Caco-2 (cell line): ENCODE data around the gene PTAFR. TPM values are rescaled to one million over a fixed set of nuclear protein-coding genes. Genes with fewer than 3 reads are reported as not detected.

ENCODE experiments used
- BruUV-seq: library from RNA; stranded (reverse); fragments of 400-500 nt; replicated peaks from 2 replicates; lab custom pipeline; 2021; lab: Mats Ljungman, UMichigan
- CTCF ChIA-PET: fragments of 300-600 bp; sonication (Branson Sonifier 250); formaldehyde crosslinking; loops from one replicate; lab custom pipeline; 2022; ENCODE audit warnings: antibody characterized with exemption; lab: Charles Lee
- POLR2A ChIA-PET: fragments of 300-600 bp; sonication (Branson Sonifier 250); formaldehyde crosslinking; loops from one replicate; lab custom pipeline; 2022; ENCODE audit warnings: antibody characterized with exemption; lab: Charles Lee
- DNase-seq, 2 experiments: peaks; one replicate each; pipeline versions ENCODE4 v3.0.0 to v3.0.0-alpha.2; 2020 to 2022
- H3K27me3 ChIP-seq: replicated peaks from 2 replicates; pipeline ENCODE4 v1.6.0; 2011; ENCODE audit warnings: low read length; ENCODE audit not compliant: control insufficient read depth, insufficient read depth
- H3K36me3 ChIP-seq: 2 replicates; pipeline ENCODE4 v1.5.1; 2011; ENCODE audit warnings: low read length; ENCODE audit not compliant: control insufficient read depth, insufficient read depth
- H3K4me1 ChIP-seq: fragments of 250-450 bp; sonication (Bioruptor Pico); 2 replicates; pipeline ENCODE4 v1.5.1; 2020; ENCODE audit warnings: mild to moderate bottlenecking
- H3K4me3 ChIP-seq: 2 replicates; pipeline ENCODE4 v1.5.1; 2011; ENCODE audit warnings: low read depth, mild to moderate bottlenecking, control low read depth, low read length
- H3K9me3 ChIP-seq: fragments of 250-450 bp; sonication (Bioruptor Pico); 2 replicates; pipeline ENCODE4 v1.5.1; 2020; ENCODE audit warnings: mild to moderate bottlenecking, moderate library complexity
- H3K27ac Mint-ChIP-seq: one replicate; pipeline ENCODE4 v1.8.0; 2022; ENCODE audit warnings: mixed read lengths; ENCODE audit not compliant: unreplicated experiment
- H3K27me3 Mint-ChIP-seq: one replicate; pipeline ENCODE4 v1.8.0; 2022; ENCODE audit warnings: mixed read lengths; ENCODE audit not compliant: insufficient read depth, unreplicated experiment
- H3K36me3 Mint-ChIP-seq: one replicate; pipeline ENCODE4 v1.8.0; 2022; ENCODE audit warnings: mild to moderate bottlenecking, mixed read lengths; ENCODE audit not compliant: insufficient read depth, unreplicated experiment
- H3K4me1 Mint-ChIP-seq: one replicate; pipeline ENCODE4 v1.8.0; 2022; ENCODE audit warnings: low read depth, mixed read lengths; ENCODE audit not compliant: unreplicated experiment
- H3K4me3 Mint-ChIP-seq: one replicate; pipeline ENCODE4 v1.8.0; 2022; ENCODE audit warnings: mild to moderate bottlenecking, moderate library complexity, mixed read lengths; ENCODE audit not compliant: unreplicated experiment
- H3K9me3 Mint-ChIP-seq: one replicate; pipeline ENCODE4 v1.8.0; 2022; ENCODE audit warnings: mixed read lengths; ENCODE audit not compliant: unreplicated experiment
- CTCF ChIP-seq, 2 experiments: fragments of 200-600 bp in 1 of 2; IDR thresholded peaks; 1 replicate in 1 of 2; 2 replicates in 1 of 2; pipeline versions ENCODE4 v1.5.1 to v1.8.0; 2011 to 2022; ENCODE audit warnings: antibody characterized with exemption in 1 of 2, control low read depth in 1 of 2, inconsistent platforms in 1 of 2, low read depth in 1 of 2, low read length in 1 of 2, mild to moderate bottlenecking in 1 of 2, moderate library complexity in 1 of 2; ENCODE audit not compliant: insufficient read depth in 1 of 2, severe bottlenecking in 1 of 2, unreplicated experiment in 1 of 2
- intact Hi-C: fragments of 100-400 bp; cut with micrococcal nuclease; formaldehyde crosslinking; loops from one replicate; pipeline ENCODE4 v1.10.0; 2022; ENCODE audit not compliant: unreplicated experiment
- total RNA-seq: library from RNA; stranded (reverse); gene quantifications from 2 replicates; pipeline ENCODE4 v1.2.3, GENCODE V29; 2022

The PTAFR gene
- total RNA-seq, 1 experiment from 2014 or later = 0.32 TPM

- TF ChIP-seq CTCF (IDR thresholded peaks at IDR 0.05; ENCODE audit: insufficient read depth in 1 of 2, low read depth in 1 of 2, low read length in 1 of 2, severe bottlenecking in 1 of 2, unreplicated experiment in 1 of 2) = no peak
- ChIA-PET POLR2A (no interaction called here), CTCF (no interaction called here)
- H3K9me3 Mint-ChIP-seq = no peaks in the 10 kb centered on the region
- intact Hi-C loops = no loop called here
- H3K4me1 ChIP-seq = no peaks in the 10 kb centered on the region
- no peak for DNase-seq
- H3K9me3 ChIP-seq = no peaks in the 10 kb centered on the region
- BruUV-seq = no TSS peak
- H3K27me3 ChIP-seq = no peaks in the 10 kb centered on the region
- no peak overlapping the region for H3K4me3 Mint-ChIP-seq
- H3K36me3 ChIP-seq = no peaks in the 10 kb centered on the region
- H3K36me3 Mint-ChIP-seq = peaks cover 33% of the 10 kb centered on the region
- no peaks in the 10 kb centered on the region for H3K27me3 Mint-ChIP-seq
- peaks cover 6% of the 10 kb centered on the region for H3K4me1 Mint-ChIP-seq
- H3K27ac Mint-ChIP-seq = peak overlapping the region; percentile 48
- no peak overlapping the region for H3K4me3 ChIP-seq
These were observed 23.1 kb upstream of the PTAFR start for GRCh38 chr1:28199328-28200233.

GRCh38 chr1:28197682-28198415 is 21.4 kb upstream of the PTAFR start:
- BruUV-seq = no TSS peak
- no peak overlapping the region for H3K27ac Mint-ChIP-seq
- Histone ChIP-seq H3K4me1 (no peaks in the 10 kb centered on the region), H3K4me3 (no peak overlapping the region), H3K36me3 (no peaks in the 10 kb centered on the region), H3K9me3 (no peaks in the 10 kb centered on the region), H3K27me3 (no peaks in the 10 kb centered on the region)
- no peaks in the 10 kb centered on the region for H3K27me3 Mint-ChIP-seq
- TF ChIP-seq CTCF (IDR thresholded peaks at IDR 0.05; ENCODE audit: insufficient read depth in 1 of 2, low read depth in 1 of 2, low read length in 1 of 2, severe bottlenecking in 1 of 2, unreplicated experiment in 1 of 2) = no peak
- intact Hi-C loops = no loop called here
- H3K9me3 Mint-ChIP-seq = no peaks in the 10 kb centered on the region
- ChIA-PET CTCF (no interaction called here), POLR2A (no interaction called here)
- DNase-seq = no peak
- H3K36me3 Mint-ChIP-seq = peaks cover 21% of the 10 kb centered on the region
- no peak overlapping the region for H3K4me3 Mint-ChIP-seq
- peaks cover 6% of the 10 kb centered on the region for H3K4me1 Mint-ChIP-seq

- H3K27ac Mint-ChIP-seq = no peak overlapping the region
- H3K27me3 Mint-ChIP-seq = no peaks in the 10 kb centered on the region
- H3K9me3 Mint-ChIP-seq = no peaks in the 10 kb centered on the region
- TF ChIP-seq CTCF (IDR thresholded peaks at IDR 0.05; ENCODE audit: insufficient read depth in 1 of 2, low read depth in 1 of 2, low read length in 1 of 2, severe bottlenecking in 1 of 2, unreplicated experiment in 1 of 2) = no peak
- intact Hi-C loops = no loop called here
- DNase-seq = no peak
- no peak overlapping the region for H3K4me3 Mint-ChIP-seq
- POLR2A ChIA-PET = no interaction called here
- no peaks in the 10 kb centered on the region for H3K27me3 ChIP-seq
- H3K4me3 ChIP-seq = no peak overlapping the region
- H3K9me3 ChIP-seq = no peaks in the 10 kb centered on the region
- H3K4me1 Mint-ChIP-seq = peaks cover 6% of the 10 kb centered on the region
- CTCF ChIA-PET = interaction anchor here (0.6 to 0.7 kb wide), 2 partner anchors 13 to 164 kb away, joined by 3 read pairs; no protein-coding TSS in a partner anchor
- peaks cover 19% of the 10 kb centered on the region for H3K36me3 Mint-ChIP-seq
- H3K36me3 ChIP-seq = no peaks in the 10 kb centered on the region
- H3K4me1 ChIP-seq = no peaks in the 10 kb centered on the region
- no TSS peak for BruUV-seq
These were observed 19.8 kb upstream of the PTAFR start for GRCh38 chr1:28196330-28196729.
